Endothelial cell (in vitro differentiated cells): Measurements from ENCODE around the gene PRSS23. TPM values are rescaled to one million over a fixed set of nuclear protein-coding genes. Genes with fewer than 3 reads are reported as not detected.
"Not testable (repeated sequence)": the region's sequence is repeated elsewhere in the genome, so short reads cannot be mapped to it uniquely, and the experiment has no call there.

Source experiments
- DNase-seq: peaks from one replicate; pipeline ENCODE4 v3.0.0; 2021; ENCODE audit warnings: low spot score
- H3K27ac Mint-ChIP-seq: one replicate; pipeline ENCODE4 v1.8.0; 2021; ENCODE audit warnings: mixed read lengths, inconsistent platforms; ENCODE audit not compliant: unreplicated experiment
- H3K27me3 Mint-ChIP-seq: one replicate; pipeline ENCODE4 v1.8.0; 2021; ENCODE audit warnings: mild to moderate bottlenecking, moderate library complexity, mixed read lengths, inconsistent platforms; ENCODE audit not compliant: unreplicated experiment
- H3K36me3 Mint-ChIP-seq: one replicate; pipeline ENCODE4 v1.8.0; 2021; ENCODE audit warnings: mild to moderate bottlenecking, low read depth, mixed read lengths, inconsistent platforms; ENCODE audit not compliant: unreplicated experiment
- H3K4me1 Mint-ChIP-seq: one replicate; pipeline ENCODE4 v1.8.0; 2021; ENCODE audit warnings: mild to moderate bottlenecking, mixed read lengths, inconsistent platforms; ENCODE audit not compliant: unreplicated experiment
- H3K4me3 Mint-ChIP-seq: one replicate; pipeline ENCODE4 v1.8.0; 2021; ENCODE audit warnings: mild to moderate bottlenecking, mixed read lengths, inconsistent platforms; ENCODE audit not compliant: unreplicated experiment
- H3K9me3 Mint-ChIP-seq: one replicate; pipeline ENCODE4 v1.8.0; 2021; ENCODE audit warnings: mixed read lengths, inconsistent platforms; ENCODE audit not compliant: unreplicated experiment
- total RNA-seq: library from RNA; stranded (reverse); fragmentation: NEBNext Ultra II Directional; extraction: Animal tissue kit (Norgen Biotek cat#: 25700); gene quantifications from one replicate; pipeline ENCODE4 v1.2.1, GENCODE V29; 2021; ENCODE audit not compliant: unreplicated experiment
- TF ChIP-seq, protein P1 (sequence below): fragments of 200-600 bp; sonication (generic); IDR thresholded peaks from one replicate; pipeline ENCODE4 v1.5.0; 2021; ENCODE audit warnings: antibody characterized with exemption; ENCODE audit not compliant: unreplicated experiment

PRSS23 gene
- total RNA-seq, 1 donor from 2014 or later: 4.8 TPM

DNA sequence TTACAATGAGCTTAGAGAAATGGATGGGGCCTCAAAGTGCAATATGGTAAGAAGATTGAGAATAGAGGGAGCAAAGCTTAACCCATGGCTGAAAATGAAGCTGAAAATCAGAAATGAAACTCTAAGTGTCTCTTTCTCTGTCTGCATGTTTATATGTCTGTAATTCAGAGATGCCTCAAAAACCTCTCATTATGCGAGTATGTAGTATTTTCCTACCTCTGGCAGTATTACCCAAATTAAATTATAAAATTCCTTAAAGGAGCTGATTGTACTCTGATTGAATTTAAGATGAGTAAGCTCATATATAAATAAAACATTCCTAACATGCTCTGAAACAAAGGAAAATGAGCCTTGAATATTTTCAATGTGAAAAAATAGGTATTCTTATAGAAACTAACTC is 39.8 kb upstream of the PRSS23 start:
- Mint-ChIP-seq H3K4me1 (no peaks in the 10 kb centered on the region), H3K27me3 (peaks cover 4% of the 10 kb centered on the region), H3K36me3 (no peaks in the 10 kb centered on the region), H3K4me3 (no peak overlapping the region), H3K27ac (no peak overlapping the region), H3K9me3 (no peaks in the 10 kb centered on the region)
- TF ChIP-seq, protein P1, sequence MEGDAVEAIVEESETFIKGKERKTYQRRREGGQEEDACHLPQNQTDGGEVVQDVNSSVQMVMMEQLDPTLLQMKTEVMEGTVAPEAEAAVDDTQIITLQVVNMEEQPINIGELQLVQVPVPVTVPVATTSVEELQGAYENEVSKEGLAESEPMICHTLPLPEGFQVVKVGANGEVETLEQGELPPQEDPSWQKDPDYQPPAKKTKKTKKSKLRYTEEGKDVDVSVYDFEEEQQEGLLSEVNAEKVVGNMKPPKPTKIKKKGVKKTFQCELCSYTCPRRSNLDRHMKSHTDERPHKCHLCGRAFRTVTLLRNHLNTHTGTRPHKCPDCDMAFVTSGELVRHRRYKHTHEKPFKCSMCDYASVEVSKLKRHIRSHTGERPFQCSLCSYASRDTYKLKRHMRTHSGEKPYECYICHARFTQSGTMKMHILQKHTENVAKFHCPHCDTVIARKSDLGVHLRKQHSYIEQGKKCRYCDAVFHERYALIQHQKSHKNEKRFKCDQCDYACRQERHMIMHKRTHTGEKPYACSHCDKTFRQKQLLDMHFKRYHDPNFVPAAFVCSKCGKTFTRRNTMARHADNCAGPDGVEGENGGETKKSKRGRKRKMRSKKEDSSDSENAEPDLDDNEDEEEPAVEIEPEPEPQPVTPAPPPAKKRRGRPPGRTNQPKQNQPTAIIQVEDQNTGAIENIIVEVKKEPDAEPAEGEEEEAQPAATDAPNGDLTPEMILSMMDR: no peak
- no peak for DNase-seq

DNA sequence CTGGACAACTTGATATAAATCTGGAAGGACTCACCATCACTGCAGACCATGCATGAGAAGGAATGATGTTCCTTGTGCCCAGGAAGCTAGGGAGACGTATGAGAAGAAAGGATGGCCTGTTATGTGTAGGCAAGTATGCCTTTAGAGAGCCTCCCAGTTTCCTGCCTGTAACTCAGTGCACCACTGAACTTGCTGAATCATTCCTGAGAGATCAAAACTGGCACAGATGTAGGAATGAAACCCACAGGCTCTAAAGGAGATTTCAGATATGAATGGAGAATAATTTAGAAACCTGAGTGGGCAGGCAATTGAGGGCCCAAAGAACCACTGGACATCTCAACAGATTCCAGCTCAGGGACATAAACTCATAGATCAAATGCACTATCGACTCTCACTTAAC is 38.4 kb upstream of the PRSS23 start:
- no peak overlapping the region for H3K4me3 Mint-ChIP-seq
- no peak overlapping the region for H3K27ac Mint-ChIP-seq
- no peaks in the 10 kb centered on the region for H3K9me3 Mint-ChIP-seq
- TF ChIP-seq, protein P1: no peak
- H3K36me3 Mint-ChIP-seq: no peaks in the 10 kb centered on the region
- DNase-seq: no peak
- peaks cover 4% of the 10 kb centered on the region for H3K27me3 Mint-ChIP-seq
- no peaks in the 10 kb centered on the region for H3K4me1 Mint-ChIP-seq

DNA sequence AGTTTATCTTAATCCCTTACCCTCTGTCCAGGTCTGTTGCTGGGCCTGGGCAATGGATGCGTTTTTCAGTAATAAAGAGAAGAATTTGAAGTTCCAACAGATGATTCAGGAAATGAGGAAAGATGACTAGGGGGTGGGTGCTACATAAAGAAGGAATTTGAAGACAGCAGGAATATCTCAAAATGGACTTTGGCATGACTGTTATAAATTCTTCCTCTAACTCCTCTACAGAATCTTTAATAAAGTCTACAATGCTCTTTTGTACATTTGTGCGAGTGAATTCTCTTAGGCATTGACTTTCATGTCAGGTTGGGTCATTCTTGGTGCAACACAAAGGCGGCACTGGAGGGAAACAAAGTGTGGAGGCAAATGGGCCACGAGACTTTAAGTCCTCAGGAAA is 35.1 kb upstream of the PRSS23 start:
- H3K36me3 Mint-ChIP-seq: no peaks in the 10 kb centered on the region

DNA sequence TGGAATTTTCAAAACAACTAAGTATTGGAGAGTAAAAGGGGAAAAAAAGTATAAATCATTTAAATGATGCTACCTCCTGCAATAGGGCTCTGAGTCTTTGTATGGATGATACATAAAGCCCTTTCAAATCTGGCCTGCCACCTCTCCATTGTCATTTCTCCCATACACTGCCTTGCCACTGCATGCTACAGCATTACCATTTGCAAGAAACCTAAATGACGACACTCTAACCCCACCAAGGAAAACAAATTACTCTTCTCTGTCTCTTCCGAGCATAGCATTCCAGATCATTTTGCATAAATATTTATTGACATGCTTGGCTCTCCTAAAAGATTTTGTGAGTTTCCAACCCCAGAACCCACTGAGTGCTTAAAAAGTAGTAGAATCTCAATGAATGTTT is 34.5 kb upstream of the PRSS23 start:
- Mint-ChIP-seq H3K4me1 (peaks cover 6% of the 10 kb centered on the region), H3K27me3 (peaks cover 2% of the 10 kb centered on the region), H3K4me3 (no peak overlapping the region), H3K27ac (no peak overlapping the region), H3K36me3 (no peaks in the 10 kb centered on the region), H3K9me3 (no peaks in the 10 kb centered on the region)
- no peak for DNase-seq
- TF ChIP-seq, protein P1: no peak

More for the DNA sequence above, 35.1 kb upstream of the PRSS23 start:
- H3K27me3 Mint-ChIP-seq: peaks cover 2% of the 10 kb centered on the region
- peaks cover 6% of the 10 kb centered on the region for H3K4me1 Mint-ChIP-seq
- H3K9me3 Mint-ChIP-seq: no peaks in the 10 kb centered on the region
- H3K4me3 Mint-ChIP-seq: no peak overlapping the region
- H3K27ac Mint-ChIP-seq: no peak overlapping the region
- TF ChIP-seq, protein P1: no peak
- no peak for DNase-seq

DNA sequence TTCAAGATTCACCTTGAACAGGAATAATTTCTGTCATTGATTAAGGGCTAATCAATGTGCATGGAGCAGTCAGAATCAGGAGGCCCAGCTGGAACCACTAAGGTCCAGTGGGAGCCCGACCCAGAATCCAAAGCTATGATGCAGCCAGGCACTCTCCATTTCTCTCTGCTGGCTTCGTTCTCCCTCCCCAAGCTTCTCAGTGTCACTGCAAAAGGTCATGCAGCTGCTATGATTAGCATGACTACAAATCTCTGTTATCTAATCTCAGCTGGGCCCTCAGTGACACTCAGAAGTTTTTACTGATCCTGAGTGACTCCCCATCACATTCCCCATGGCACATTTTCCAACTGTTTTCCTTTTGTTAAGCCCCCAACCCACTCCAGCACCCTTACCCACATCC is 31.1 kb upstream of the PRSS23 start:
- Mint-ChIP-seq H3K4me3 (no peak overlapping the region), H3K27me3 (no peaks in the 10 kb centered on the region), H3K9me3 (no peaks in the 10 kb centered on the region), H3K27ac (no peak overlapping the region), H3K36me3 (no peaks in the 10 kb centered on the region), H3K4me1 (peaks cover 6% of the 10 kb centered on the region)
- TF ChIP-seq, protein P1: no peak
- no peak for DNase-seq

DNA sequence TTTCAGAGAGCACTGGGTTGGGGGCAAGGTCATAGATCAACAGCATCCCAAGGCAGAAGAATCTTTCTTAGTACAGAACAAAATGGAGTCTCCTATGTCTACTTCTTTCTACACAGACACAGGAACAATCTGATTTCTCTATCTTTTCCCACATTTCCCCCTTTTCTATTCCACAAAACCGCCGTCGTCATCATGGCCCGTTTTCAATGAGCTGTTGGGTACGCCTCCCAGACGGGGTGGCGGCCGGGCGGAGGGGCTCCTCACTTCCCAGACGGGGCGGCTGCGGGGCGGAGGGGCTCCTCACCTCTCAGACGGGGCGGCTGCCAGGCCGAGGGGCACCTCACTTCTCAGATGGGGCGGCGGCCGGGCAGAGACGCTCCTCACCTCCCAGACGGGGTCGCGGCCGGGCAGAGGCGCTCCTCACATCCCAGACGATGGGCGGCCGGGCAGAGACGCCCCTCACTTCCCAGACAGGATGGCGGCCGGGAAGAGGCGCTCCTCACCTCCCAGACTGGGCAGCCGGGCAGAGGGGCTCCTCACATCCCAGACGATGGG is 29.8 kb upstream of the PRSS23 start:
- not testable (repeated sequence) for DNase-seq, H3K4me1 Mint-ChIP-seq, H3K36me3 Mint-ChIP-seq, H3K9me3 Mint-ChIP-seq, H3K27me3 Mint-ChIP-seq, H3K27ac Mint-ChIP-seq, H3K4me3 Mint-ChIP-seq
